Right hindlimb (tissue), 1 donor: ENCODE measurements around the gene DSEL.

Source experiments
- DNase-seq: peaks from one replicate; pipeline ENCODE4 v3.0.0-alpha.2; 2018

DSEL gene

DNA sequence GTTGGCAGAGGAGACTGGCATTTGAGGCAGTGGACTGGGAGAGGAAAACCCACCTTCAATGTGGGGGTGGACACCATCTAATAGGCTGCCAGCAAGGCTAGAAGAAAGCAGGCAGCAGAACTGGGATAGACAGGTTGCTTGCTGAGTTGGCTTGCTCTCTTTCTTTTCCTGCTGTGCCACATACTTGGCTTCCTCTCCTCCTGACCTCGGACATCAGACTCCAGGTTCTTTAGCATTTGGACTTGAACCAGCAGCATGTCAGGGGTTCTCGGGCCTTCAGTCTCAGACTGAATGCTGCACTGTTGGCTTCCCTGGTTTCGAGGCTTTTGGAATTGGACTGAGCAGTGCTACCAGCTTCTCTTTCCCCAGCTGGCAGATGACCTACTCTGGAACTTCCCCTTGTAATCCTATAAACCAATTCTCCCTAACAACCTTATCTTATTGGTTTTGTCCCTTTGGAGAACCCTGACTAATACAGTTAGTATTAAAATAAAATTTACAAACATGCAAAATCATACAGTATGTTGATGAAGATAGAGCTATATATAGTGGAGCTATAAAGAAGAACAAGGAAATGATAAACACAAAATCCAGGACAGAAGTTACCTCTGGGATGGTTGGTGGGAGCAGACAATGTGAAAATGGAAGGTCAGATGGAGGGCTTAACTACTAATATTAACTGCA is 15.9 kb downstream of the DSEL start:
- DNase-seq: no peak

DNA sequence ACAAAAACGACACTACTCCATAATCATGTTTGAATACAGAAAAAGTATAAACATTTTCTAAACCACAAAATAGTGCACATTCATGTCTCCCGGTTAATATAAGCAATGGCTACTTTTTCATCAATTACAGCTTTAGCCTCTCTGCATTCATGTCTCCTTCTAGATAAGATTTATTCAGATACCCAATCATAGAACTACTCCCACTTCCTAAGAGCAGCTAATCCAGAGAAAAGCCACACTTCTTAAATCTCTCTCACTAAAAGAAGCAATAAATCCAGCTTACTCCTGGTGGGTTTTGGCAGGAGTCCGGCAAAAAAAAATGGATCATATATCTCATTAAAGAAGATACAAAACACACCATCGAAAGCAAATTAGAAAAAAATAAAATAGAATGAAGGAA is 20.1 kb downstream of the DSEL start:
- DNase-seq: no peak

DNA sequence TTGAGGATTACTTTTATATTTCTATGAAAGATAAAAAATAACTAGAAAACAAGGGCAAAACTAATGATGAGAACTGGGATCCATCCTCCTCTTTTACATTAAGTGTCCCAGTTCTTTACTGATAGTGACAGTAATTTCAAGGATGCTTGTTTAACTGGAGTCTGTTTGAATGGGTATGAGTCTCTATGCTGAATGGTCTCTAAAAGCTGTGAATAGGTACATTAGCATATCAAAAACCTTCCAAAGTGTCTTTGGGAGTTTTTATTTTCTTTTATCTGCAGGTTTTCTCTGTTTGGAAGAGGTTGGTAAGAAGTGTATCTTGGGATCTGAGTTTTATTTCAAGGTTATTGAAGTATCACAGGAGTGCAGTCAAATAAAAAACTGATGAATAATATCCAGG is 30.0 kb downstream of the DSEL start:
- no peak for DNase-seq

DNA sequence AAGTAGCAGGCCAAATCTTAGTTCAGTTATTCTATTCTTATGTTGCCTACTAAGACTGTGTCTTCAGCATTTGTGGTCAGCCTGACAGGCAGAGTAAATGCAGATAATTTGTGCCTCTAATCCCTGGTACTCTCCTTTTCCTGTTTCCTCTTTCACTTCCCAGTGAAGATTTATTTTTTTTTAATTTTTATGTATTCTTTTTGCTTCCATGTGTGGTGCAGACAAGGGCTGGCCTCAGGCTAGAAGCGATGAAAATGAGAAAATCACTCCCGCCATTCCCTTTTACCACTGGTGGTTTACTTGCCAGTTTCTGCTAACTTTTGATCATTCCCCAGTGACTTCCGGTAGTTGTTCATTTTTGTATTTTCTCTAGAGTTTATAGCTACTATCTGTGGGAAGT is 30.9 kb downstream of the DSEL start:
- DNase-seq: no peak

DNA sequence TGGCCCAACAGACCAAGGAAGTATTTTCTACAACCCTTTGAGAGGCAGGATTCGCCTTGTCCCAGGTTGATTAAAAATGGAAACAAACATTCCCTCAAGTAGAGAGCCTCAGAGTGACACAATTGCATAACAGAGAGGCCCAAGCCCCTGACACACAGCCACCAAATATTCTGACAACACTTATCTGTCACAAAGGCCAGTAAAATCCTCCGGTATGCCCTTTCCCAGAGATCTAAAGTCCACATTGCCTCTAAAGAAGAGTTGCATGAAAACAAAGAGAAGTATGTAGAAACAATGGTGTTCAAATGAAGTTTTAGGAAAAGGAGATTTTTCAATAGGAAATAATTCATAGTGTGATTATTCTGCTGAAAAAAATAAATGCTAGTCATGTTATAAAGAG is 32.1 kb downstream of the DSEL start:
- no peak for DNase-seq

DNA sequence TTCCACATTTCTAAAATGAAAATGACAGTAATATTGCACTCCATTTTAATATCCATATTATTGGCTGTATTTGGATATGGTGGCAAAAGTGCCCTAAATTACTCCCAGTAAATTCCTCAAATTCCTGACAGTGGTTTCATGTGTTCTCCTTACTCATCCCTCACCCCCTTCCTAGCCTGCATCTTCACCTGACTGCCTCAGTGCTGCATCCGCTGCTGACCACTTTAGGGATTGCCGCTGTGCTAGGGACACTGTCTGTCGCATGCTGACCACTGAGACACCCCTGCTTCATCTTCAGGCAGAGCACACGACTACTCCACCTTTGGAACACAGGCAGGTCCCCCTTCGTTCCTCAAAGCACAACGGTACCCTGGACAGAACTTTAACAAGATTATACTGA is 32.6 kb downstream of the DSEL start:
- no peak for DNase-seq

DNA sequence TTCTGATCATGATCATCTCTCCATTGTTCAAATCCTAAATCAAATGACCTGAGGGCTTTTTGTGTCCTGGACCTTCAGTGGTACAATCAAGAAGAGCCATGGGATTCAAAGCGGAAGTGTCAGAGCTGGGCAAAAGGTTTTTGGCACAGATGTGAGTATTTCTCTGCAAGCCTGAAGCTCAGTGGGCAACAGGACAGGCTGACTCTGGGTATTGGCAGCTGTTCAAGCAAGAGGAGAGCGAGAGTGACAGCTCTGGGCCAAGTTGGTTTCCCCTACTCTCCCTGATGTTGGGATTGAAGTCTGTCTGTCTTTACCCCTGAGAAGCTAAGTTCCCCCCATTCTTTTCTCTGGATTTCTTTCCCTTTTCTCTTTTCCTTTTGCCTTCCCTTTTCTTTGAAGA is 33.3 kb downstream of the DSEL start:
- no peak for DNase-seq

DNA sequence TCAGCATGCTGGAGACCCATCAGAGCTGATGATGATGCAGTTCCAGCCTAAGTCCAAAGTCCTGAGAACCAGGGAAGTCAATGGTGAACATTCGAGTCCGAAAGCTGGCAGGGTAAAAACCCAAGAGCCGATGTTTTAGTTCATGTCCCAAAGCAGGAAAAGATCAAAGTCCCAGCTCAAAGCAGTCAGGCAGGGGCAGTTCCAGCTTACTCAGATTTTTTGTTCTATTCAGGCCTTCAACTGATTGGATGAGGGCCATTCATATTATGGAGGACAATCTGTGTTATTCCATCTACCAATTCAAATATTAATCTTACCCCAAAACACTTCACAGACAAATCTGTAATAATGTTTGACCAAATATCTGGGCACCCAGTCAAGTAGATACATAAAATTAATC is 38.3 kb downstream of the DSEL start:
- DNase-seq: no peak

DNA sequence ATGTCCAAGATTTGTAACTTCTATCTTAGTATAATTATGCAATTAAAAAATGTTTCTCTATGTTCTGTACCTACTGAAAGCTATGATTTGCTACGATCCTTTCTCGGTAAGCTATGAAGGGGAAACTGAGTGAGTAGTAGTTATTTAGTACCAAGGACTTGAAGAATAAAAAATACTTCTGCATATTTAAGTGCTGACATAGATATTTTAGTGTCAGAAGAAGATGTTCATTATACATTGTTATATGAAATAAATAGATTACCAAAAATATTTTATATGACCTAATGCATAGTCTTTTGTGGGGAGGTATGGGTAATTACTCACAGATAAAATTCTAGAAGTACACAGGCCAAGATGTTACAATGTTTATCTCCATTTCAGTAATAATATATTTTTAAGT is 39.0 kb downstream of the DSEL start:
- DNase-seq: no peak

DNA sequence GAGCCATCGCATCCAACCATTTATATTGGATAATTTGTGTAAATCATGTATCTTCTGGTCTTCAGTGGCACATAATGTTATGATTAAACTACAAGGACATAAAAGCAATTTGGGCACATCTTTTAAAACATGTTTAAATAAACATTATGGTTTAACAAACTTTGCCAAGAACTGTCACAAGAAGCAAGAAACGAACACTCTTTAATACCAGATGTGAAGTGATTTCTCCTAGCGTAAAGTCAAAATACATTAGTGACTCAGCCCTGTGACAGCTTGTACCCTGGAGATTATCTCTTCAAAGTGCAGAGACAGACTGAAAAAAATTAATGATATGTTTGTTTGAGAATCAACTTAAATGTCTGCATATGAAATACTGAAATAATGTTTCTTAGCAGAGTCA is 39.9 kb downstream of the DSEL start:
- DNase-seq: no peak

DNA sequence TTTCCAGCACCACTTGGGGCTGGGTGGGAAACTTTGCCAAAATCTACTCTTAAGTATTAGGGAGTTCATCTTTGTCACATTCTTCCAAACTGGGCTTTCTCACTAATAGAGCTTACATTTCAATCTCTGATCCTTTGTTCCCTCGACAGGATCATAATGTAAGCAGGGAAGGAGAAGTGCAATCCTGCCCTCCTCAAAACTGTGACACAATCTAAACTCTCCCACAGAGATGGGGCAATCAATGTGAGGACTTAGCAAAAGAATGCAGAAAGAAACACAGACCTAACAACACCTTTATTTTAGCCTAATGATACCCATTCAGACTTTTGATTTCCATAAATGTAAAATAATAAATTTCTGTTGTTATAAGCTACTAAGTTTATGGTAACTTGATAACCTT is 40.8 kb downstream of the DSEL start:
- no peak for DNase-seq

DNA sequence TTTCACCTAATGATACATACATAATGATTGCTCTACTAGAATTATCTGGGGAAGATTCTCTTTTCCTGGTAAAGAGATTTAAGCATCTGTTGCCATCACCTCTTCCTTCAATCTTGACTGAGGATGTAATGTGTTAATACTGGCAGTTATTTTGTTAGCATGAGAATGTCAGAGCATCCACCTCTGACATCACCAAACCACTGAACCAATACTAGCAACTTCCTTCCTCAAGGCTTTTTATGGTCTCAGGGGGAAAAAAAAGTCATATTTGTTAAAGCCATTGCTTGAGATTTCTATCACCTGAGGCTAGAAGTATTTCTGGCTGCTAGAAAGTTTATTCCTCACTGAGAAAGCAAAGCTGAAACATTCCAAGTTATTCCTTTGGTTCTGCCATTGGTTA is 48.5 kb downstream of the DSEL start:
- DNase-seq: no peak

DNA sequence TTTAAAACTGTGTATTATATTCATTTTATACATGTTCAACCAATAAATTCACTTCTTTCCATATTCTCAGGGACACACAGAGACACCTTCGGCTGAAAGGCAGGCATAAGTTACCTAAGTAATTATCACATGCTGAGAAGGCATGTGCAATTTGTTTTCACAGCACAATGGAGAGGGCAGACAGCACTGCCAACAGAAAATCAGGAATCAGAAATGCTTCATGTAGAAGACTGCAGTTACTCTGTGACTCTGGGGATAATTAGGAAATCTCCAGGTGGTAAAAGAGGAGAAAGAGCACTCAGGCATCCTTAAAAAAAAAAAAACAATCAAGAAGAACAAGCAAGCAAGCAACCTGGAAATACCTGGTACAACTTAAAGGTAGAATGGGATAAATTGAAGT is 49.3 kb downstream of the DSEL start:
- DNase-seq: no peak

DNA sequence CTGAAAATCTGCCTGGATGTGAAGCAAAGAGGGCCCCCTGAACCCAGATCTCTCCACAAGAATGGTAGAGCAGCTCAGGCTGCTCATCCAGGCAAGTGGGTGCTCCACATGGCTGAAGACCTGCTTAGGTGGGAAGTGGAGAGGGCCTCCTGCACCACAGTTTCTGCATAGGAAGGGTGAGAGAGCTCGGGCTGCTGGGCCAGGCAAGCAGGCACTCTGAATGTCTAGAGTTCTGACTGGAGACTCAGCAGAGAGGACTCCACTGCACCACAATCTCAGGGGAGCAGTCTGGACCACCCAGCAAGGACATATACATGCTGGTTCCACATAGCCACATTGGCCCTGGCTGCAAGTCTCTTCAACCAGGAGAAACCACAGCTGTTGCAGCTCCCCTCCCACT is 52.0 kb downstream of the DSEL start:
- no peak for DNase-seq

DNA sequence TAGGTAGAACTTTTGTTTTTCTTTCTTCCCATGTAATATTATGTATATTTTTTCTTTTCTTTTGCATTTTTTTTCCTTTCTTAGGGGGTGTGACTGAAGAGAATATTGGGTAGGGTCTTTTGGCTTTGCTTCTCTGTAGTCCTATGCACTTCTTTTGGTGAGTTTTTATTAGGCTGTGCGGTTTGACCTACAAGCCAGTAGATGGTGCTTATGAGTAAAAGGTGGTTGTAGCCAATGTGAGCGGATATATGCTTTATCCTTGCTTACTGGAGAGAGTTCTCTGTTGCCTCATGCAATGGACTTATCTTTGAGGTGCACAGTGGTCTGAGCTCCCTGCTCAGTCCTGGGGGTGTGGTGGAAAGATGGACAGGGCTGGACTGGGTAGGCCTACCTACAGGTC is 52.7 kb downstream of the DSEL start:
- no peak for DNase-seq

DNA sequence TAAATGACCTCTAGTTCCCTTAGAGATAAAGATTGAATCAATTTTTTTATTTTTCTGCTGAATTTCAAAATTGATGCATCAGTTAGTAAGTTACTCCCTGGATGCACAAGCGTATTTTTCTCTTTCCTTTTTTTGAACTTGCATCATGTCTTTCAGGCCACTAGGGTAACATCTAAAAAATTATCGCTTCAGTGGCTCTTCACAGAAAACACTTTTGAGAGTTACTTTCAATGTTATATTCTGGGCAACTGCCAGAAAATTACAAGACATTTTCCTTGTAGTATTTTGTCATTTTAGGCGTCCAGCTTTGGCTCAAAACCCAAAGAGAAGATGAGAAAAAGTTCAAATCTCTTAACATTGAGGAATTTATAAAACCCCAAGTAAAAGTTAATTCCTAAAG is 59.8 kb downstream of the DSEL start:
- no peak for DNase-seq
